OCI-M2 (cell line): ENCODE data around the gene KRTAP5-1.
"Not testable (repeated sequence)": the region's sequence is repeated elsewhere in the genome, so short reads cannot be mapped to it uniquely, and the experiment has no call there.

Experiments used
- DNase-seq: peaks from one replicate; lab custom pipeline; 2025; ENCODE audit not compliant: unreplicated experiment; lab: John Stamatoyannopoulos, UW

The KRTAP5-1 gene, protein sequence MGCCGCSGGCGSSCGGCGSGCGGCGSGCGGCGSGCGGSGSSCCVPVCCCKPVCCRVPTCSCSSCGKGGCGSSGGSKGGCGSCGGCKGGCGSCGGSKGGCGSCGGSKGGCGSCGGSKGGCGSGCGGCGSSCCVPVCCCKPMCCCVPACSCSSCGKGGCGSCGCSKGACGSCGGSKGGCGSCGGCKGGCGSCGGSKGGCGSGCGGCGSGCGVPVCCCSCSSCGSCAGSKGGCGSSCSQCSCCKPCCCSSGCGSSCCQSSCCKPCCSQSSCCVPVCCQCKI

DNA sequence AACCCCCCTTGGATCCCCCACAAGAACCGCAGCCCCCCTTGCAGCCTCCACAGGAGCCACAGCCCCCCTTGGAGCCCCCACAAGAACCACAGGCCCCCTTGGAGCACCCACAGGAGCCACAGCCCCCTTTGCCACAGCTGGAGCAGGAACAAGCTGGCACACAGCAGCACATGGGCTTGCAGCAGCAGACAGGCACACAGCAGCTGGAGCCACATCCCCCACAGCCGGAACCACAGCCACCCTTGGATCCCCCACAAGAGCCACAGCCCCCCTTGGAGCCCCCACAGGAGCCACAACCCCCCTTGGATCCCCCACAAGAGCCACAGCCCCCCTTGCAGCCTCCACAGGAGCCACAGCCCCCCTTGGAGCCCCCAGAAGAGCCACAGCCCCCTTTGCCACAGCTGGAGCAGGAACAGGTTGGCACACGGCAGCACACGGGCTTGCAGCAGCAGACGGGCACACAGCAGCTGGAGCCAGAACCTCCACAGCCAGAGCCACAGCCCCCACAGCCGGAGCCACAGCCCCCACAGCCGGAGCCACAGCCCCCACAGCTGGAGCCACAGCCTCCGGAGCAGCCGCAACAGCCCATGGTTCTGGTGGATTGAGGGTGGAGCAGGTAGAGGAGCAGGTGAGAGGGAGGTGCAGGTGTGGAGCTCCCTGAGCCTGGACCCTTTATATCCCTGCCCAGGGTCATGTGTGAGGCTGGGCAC is at the start of gene KRTAP5-1:
Gene KRTAP5-1, minus strand, starts transcription at position 623 of the 710 bp plus-strand sequence. Its CDS starts 34 bp downstream, at position 589.
- DNase-seq, result not testable (repeated sequence)

DNA sequence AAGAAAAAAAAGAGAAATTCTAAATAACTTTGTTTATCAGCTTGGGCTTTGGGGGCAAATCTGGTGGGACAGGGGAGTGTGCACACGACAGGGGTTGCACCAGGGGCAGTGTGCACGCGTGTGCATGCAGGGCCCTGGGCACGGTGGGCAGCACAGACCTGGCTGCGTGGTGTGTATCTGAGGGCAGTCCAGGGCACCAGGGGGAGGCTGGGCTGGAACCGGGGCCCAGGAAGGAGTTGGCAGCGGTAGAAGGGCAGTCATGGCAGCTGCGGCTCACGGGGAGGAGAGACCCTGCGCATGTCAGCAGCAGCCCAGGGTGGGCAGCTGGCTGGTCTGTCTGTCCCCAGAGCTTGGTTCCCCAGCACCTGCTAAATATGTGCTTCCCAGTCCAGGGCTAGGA is 48.8 kb upstream of the KRTAP5-1 start:
- DNase-seq, result no peak

DNA sequence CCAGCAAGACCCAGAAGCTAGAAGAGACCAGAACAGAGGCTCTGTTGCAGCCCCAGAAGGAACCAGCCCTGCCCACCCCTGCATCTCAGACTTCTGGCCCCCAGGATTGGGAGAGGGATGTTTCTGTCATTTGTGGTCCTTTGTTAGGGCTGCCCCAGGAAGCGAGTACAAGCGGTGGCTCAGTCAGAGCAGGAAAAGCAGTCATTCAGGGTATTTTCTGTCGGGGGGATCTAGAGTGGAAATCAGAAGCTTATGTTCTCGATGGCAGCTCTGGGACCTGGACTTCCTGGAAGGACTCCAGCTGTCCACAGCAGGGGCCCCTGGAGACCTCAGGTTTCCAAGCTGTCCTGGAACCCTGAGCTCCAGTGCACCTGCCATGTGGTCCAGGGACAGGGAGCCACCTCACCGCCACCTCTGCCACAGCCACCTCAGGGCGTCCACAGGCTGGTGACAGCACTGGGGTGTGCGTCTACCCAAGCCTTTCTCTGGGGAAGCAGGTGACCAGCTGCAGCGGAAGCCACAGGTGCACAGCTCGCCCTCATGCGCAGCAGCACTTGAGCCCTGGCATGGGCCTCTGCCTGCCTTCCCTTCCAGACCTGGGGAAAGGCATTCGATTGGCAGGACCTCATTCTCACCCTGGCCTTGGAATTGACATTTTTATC is 47.1 kb upstream of the KRTAP5-1 start:
- no peak for DNase-seq

DNA sequence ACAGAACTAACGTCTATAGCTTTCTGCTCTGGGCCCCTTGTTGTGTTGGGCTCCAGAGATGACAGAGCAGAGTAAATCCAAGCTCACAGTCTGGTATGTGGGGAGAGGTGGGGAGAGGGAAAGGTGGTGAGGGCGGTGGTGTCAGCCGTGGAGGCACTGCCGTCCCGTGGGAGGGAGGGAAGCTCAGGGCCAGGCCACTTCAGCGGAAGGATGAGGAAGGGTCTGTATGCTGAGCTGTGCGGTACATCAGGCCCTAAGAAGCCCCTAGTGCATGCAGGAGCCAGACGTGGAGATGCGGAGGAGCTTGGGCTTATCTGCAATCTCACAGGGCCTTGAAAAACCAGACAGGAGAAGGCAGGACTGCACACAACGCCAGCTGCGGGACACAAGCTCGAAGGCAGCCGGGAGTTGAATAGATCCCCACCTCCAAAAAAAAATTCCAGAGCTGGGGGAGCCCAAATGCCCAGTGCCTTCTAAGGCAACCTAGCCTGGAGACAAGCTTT is 46.0 kb upstream of the KRTAP5-1 start:
- no peak for DNase-seq

DNA sequence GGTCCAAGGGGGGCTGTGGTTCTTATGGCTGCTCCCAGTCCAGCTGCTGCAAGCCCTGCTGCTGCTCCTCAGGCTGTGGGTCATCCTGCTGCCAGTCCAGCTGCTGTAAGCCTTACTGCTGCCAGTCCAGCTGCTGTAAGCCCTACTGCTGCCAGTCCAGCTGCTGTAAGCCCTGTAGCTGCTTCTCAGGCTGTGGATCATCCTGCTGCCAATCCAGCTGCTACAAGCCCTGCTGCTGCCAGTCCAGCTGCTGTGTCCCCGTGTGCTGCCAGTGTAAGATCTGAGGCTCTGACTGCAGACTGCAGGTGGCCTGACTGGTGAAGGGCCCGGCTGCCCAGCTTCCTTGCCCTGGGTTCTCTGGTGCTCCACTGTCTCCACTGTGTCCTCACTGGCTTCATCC is 45.2 kb upstream of the KRTAP5-1 start:
- DNase-seq, result no peak

DNA sequence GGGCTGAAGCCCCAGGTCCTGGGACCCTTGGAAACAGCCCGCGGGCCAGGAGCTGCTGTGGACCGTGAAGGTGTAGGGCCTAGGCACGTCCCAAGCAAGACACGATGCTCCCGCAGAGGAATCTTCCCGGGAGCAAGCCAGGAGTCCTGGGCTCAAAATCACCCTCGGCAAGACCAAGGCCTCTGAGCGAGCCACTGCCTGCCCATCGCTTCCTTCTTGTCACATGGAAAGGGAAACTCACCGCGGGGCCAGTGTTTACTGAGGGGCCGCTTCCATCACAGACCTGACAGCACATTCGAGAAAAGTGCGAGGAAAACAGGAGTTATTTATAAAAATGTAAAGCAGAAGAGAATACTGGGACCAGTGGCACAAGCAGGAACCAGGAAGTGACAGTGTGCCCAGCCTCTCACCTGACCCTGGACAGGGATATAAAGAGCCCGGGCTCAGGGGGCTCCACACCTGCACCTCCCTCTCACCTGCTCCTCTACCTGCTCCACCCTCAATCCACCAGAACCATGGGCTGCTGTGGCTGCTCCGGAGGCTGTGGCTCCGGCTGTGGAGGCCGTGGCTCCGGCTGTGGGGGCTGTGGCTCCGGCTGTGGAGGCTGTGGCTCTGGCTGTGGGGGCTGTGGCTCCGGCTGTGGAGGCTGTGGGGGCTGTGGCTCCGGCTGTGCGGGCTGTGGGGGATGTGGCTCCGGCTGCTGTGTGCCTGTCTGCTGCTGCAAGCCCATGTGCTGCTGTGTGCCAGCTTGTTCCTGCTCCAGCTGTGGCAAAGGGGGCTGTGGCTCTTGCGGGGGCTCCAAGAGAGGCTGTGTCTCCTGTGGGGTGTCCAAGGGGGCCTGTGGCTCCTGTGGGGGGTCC is 44.5 kb upstream of the KRTAP5-1 start, which contains the start of gene KRTAP5-5:
Gene KRTAP5-5, plus strand, starts transcription at position 450 of the 860 bp plus-strand sequence. Its CDS starts 66 bp downstream, at position 516.
- no peak for DNase-seq

DNA sequence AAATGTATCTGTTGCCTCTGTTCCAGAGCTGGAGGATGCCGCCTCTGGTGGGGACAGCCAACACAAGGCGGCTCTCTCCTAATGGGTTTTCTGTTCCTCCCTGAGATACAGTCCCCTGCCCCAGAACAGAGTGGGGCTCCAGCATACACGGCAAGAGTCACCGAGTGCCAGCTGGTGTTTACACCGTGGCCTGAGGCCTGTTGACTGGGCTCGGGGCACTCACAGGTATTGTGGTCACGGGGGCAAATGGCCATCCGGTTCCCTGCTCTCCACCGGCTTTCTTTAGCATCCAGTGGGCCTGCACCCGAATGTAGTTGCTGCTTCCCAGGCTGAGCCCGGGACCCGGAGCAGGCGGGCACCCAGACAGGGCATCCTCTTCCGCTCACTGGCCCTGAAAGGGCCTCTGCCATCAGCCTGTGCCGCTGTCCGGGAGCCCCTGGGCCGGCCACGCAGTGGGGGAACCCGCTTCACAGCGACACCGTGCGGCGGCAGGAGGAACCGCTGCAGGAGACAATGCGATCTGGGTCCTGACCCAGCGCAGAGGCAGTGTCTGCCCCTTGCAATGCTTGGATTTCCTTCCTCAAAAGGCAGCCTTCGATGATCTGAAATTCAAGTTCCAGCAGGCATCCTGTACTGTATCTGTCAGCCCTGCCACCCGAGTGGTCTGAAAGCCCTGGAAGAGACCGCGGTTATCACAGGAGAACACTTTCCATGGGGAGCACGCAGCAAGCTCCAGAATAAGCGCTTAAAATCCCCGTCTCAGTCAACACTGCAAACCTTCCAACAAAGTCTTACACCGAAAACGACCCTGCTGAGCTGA is 43.6 kb upstream of the KRTAP5-1 start:
- no peak for DNase-seq

DNA sequence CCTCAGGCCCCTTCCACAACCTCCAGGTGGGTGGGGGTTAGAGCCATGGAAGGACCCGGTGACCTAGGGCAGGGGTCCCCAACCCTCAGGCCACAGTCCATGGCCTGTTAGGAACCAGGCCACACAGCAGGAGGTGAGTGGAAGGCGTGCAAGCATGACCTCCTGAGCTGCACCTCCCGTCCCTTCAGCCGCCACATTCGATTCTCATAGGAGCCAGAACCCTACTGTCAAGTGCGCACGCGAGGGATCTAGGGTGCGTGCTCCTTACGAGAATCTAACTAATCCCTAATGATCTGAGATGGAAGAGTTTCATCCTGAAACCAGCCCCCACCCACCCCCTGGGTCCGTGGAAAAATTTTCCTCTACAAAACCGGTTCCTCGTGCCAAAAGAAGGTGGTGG is 40.5 kb upstream of the KRTAP5-1 start:
- no peak for DNase-seq

DNA sequence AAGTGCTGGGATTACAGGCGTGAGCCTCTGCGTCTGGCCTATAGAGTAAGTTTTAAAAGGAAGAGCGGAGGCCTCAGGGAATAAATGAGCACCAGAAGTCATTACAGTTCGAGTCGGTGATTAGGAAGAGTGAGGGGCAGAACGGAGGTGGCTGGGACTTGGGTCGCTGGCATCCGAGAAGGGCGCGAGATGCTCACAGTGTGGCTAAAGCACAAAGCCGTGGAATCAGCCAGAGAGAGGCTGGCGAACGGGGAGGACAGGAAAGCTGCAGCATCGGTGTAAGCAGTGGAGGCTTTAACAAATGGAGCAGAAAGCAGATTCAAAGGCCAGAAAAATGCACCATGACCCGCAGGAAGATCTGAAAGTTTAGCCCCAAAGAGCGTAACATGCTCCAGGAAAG is 39.5 kb upstream of the KRTAP5-1 start:
- no peak for DNase-seq

DNA sequence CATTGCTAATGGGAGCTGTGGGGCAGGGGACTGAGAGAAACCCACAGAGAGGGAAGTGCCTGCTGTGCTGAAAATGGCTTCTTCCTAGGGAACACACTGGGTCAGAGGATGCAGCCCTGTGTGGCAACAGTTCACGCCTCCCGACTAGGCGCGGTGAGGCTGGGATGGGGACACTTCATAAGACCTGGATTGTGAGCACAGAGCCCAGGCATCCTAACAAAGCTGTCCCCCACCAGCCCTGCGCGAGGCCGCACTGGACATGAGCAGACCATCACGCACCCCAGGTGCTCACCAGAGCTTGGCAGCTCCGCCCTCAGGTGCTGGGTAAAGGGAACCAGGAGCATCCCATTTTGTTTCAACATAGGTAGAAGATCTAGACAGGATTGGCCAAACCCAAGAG is 38.6 kb upstream of the KRTAP5-1 start:
- DNase-seq, result no peak

DNA sequence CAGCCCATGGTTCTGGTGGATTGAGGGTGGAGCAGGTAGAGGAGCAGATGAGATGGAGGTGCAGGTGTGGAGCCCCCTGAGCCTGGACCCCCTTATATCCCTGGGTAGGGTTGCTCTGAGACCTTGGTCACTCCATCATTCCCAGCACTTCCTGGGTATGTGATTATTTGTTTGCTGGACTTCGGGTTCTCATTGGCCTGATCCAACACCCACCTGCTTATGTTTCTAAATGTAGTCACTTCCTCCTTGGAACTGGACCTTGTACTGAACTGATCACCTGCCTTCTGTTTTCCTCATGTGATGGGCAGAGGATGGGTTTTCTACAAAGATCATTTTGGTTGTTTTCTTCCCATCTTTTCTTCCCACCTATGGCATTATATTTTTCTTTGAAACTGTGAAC is 37.0 kb upstream of the KRTAP5-1 start, which contains the start of gene KRTAP5-4:
Gene KRTAP5-4, minus strand, starts transcription at position 53 of the 400 bp plus-strand sequence. Its CDS starts 45 bp downstream, at position 8.
- no peak for DNase-seq

DNA sequence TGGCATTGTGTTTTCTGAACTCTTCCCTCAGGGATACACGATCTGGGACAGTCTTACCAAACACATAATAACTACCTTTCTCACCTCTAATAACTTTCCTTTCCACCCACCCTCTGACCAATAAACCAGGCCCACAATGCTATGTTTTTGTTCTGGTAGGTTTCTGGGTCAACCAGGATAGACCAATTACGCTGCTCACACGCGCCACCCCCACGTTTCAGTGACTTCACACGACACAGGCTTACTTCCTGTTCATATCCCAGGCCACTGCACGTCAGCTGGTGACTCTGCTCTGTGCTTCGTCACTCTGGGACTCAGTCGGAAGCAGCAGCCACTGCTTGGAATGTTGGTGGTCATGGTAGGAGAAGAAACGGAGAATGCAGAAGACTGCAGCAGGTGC is 34.4 kb upstream of the KRTAP5-1 start:
- no peak for DNase-seq

DNA sequence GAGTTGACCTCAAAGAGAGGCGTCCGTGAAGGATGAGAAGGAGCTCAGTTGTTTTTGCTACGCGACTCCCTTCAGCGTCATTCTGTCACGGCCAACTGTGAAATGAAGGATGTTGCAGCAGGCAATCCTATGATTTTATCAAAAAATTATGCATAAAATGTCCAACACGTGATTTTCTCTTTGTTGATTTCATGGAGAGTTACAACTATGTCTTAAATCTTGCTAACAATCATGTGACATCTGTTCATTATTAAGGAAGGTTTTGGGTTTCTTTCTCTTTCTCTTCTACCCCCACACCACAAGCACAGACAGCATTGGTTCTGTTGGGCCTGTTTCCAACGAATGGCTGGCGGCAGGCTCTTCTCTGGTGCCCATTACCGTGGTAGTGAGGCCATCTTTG is 33.1 kb upstream of the KRTAP5-1 start:
- no peak for DNase-seq

DNA sequence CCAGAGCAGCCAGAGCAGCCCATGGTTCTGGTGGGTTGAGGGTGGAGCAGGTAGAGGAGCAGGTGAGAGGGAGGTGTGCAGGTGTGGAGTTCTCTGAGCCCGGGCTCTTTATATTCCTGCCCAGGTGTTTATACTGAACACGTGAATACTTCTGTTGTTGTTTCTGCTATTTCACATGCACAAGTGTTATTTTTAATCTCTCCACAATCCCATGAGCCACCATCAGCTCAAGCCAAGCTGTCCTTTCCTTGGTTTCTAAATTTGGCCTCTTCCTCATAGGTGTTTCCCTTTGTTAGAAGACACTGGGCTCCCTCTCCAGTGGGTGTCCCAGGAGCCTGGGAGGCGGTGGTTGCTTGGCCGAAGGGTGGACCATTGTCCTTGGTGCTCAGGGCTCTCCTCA is 23.3 kb upstream of the KRTAP5-1 start, which contains the start of gene KRTAP5-3:
Gene KRTAP5-3, minus strand, starts transcription at position 101 of the 400 bp plus-strand sequence. Its CDS starts 78 bp downstream, at position 23.
- DNase-seq, result no peak

DNA sequence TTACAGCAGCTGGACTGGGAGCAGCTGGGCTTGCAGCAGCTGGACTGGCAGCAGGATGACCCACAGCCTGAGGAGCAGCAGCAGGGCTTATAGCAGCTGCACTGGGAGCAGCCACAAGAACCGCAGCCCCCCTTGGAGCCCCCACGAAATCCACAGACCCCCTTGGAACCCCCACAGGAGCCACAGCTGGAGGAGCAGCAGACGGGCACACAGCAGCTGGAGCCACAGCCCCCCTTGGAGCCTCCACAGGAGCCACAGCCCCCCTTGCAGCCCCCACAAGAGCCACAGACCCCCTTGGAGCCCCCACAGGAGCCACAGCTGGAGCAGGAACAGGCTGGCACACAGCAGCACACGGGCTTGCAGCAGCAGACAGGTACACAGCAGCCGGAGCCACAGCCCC is 22.8 kb upstream of the KRTAP5-1 start:
- not testable (repeated sequence) for DNase-seq

DNA sequence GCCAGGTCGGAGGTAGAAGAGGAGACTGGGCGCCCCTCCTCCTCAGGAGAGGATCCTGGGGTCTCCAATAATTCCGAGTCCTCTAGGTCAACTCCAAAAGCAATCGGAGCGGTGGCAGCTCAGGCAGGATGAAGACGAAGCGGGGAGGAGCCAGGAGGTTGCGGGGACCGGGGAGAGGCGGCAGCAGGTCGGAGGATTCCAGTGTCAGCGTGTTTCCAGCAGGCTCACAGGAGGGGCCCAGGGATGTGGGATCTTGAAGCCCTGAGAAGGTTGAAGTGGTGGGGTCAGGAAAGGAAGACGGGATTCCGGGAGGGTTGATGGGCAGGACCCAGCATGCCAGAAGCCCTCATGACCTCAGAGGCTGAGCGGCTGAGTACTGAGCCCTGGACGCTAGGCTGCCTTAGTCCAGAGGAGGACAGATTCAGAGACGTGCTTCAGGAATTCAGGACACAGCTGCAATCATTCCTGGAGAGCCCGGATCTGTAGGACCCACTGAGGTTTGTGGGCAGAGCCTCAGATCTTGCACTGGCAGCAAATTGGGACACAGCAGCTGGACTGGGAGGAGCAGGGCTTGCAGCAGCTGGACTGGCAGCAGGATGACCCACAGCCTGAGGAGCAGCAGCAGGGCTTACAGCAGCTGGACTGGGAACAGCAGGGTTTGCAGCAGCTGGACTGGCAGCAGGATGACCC is 22.2 kb upstream of the KRTAP5-1 start:
- not testable (repeated sequence) for DNase-seq

DNA sequence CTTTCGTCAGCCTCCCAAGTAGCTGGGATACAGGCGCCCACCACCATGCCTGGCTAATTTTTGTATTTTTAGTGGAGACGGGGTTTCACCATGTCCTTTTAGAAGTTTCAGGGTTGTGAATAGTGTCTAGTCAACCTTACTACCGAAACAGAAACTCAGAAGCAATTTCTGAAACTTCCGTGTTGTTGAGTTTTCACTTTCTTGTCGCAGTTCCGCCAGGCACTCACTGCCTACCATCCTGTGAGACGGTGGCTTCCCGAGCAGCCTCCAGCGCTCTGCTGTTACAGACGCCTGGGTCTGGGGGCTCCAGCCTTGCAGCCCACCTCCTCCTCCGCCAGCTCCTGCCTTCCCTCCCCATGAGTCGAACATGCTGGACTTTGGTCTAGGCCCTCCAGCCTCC is 20.8 kb upstream of the KRTAP5-1 start:
- DNase-seq, result not testable (repeated sequence)

DNA sequence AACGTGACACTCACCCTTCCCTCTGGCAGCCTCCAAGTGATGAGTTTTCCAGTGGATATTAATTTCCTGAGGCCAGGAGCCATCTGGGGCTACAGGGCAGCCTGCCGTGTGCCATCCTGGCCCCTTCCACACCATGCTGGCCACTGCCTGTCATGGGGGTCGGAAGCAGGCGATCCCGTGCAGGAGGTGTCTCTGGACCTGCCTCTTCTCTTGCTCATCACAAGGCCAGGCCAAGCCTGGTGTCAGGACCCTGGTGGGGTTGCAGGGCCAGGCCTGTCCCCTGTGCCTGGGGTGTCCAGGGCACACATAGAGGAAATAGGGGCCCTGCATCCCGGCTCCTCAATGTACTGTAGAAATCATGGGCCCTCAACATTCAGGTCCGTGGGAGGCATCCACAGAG is 19.6 kb upstream of the KRTAP5-1 start:
- DNase-seq, result no peak

DNA sequence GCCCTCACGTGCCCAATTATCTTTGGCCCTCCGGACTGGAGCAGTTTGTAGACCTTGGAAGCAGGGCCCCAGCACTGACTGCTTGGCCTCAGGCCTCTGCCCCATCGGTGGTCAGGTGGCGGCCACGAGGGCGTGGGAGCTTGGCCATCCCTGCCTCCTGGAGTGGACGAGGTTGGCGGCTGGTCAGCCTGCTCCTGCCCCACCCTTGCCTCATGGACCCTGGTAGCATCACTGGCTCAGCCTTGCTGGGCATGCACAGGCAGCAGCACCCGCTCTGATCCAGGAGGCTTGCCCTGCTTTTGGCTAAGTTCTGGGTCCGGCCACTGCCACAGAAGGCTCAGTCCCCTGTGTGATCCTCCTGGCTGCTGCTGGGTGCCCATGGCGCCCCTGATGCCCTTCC is 19.1 kb upstream of the KRTAP5-1 start:
- no peak for DNase-seq
